Peyer's patch (tissue), 4 donors: Measurements from ENCODE around the gene CLNK.

Source experiments
- CTCF ChIP-seq, 6 experiments: fragments of 450-650 bp in 4 of 6; fragments of 200-600 bp in 2 of 6; sonication (generic) in 1 of 6; IDR thresholded peaks; one replicate each; pipeline ENCODE4 v1.5.1; 2017 to 2019; ENCODE audit warnings: antibody characterized with exemption in 6 of 6, mild to moderate bottlenecking in 3 of 6, moderate library complexity in 1 of 6
- POLR2A ChIP-seq, 2 donors: fragments of 450-650 bp; IDR thresholded peaks; one replicate each; pipeline ENCODE4 v1.5.1; 2017; ENCODE audit warnings: antibody characterized with exemption in 2 of 2, mild to moderate bottlenecking in 2 of 2, moderate library complexity in 2 of 2

GRCh38 chr4:10454726-10455125 is 229.8 kb downstream of the CLNK start:
- TF ChIP-seq CTCF (IDR thresholded peaks at IDR 0.05) (no peak), POLR2A (IDR thresholded peaks at IDR 0.05) (no peak)
